ENCODE measurements around the gene KAZN.

The KAZN gene

DNA sequence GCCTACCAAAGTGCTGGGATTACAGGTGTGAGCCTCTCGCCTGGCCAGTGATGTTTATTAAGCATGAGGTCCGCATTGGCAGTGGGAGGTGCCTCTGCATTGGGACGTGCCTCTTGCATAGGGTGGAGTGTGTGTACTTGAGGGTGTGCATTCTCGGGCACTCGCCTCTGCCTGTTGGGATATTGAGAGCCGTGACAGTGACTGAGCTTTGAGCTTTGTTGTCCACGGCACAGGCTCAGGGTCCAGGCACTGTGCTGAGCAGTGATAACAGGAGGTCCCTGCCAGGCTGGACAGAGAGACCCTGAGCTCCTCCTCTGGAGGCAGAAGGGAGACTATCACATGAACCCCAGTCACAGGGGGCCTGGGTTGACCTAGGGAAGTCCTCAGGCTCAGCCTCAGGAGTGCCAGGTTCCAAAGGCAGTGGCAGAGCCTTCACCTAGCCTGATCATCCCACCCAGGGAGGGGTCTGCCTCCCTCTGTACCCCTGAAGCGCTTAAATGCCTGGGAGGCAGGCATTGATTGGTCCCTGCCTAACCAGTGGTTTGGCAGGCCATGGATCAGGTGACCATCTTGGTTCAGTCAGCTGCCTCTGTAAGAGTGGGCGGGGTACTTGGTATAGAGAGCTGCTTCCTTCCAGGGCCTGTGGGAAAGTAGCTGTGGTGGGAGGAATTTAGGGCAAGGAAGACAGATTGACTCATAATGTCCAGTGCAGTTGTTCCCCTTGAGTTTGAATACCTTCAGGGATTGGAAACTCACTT, 341.2 kb downstream of the KAZN start:
- H3K9me3 ChIP-seq (ENCODE audit: control insufficient read depth, insufficient read depth, low read depth, low read length) = no peaks in the 10 kb centered on the region
- H3K27ac ChIP-seq (ENCODE audit: low read depth, low read length) = no peak overlapping the region
- no peak overlapping the region for H3K9ac ChIP-seq (ENCODE audit: low read length)
- H3K27me3 ChIP-seq (ENCODE audit: control insufficient read depth, insufficient read depth, low read length) = no peaks in the 10 kb centered on the region
- no peaks in the 10 kb centered on the region for H3K36me3 ChIP-seq (ENCODE audit: control insufficient read depth, insufficient read depth, low read length)
- H3K4me3 ChIP-seq (ENCODE audit: low read depth, low read length) = no peak overlapping the region
- H3K4me1 ChIP-seq (ENCODE audit: control insufficient read depth, insufficient read depth, low read length) = peaks cover 37% of the 10 kb centered on the region

DNA sequence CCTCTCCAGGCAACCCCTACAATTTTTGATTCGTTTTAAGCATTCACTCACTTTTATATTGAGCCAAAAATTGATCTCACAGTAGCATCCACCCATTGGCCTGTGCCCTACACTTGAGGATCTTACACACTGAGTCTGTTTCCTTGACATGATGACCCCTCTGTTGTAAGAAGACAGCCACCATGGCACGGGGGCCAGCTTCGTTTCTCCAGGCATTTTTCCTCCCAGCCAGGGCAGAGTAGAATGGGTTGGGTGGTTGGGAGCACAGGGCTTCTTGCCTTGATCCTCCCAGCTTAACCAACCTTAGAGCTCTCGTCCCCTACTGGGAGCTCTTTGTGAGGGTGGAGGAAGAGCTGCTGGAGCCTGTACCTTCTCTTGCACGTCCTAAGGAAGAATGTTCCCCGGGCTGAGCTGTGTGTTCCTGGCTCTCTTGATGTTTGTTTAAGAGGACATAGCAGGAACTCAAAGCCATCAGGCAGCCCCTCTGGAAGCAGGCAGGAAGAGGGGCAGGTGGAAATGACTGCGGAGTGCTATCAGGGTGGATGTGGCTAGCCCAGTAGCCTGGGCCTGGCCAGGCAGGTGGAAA, 341.9 kb downstream of the KAZN start:
- Histone ChIP-seq H3K4me1 (ENCODE audit: control insufficient read depth, insufficient read depth, low read length) (peaks cover 43% of the 10 kb centered on the region), H3K9me3 (ENCODE audit: control insufficient read depth, insufficient read depth, low read depth, low read length) (no peaks in the 10 kb centered on the region), H3K27ac (ENCODE audit: low read depth, low read length) (no peak overlapping the region), H3K27me3 (ENCODE audit: control insufficient read depth, insufficient read depth, low read length) (no peaks in the 10 kb centered on the region), H3K36me3 (ENCODE audit: control insufficient read depth, insufficient read depth, low read length) (no peaks in the 10 kb centered on the region), H3K4me3 (ENCODE audit: low read depth, low read length) (no peak overlapping the region), H3K9ac (ENCODE audit: low read length) (no peak overlapping the region)

DNA sequence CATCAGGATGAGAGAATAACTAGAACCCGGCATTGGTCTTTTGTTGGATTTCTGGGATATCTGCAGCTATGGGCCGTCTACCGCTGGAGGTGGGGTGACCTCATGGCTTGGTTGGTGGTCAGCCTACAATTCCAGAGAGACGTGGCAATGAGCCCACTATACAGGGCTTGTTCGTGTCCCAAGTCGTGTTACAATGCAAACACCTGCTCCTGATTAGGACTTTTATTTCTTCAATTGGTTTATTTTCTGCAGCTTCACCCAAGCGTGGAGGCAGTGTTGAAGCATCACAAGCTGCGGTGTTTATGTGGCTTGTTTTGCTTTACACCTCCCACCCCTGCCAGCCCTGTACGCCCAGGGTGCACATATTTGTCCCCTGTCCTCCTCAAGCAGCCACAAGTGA, 343.4 kb downstream of the KAZN start:
- Histone ChIP-seq H3K9me3 (ENCODE audit: control insufficient read depth, insufficient read depth, low read depth, low read length) (no peaks in the 10 kb centered on the region), H3K27ac (ENCODE audit: low read depth, low read length) (no peak overlapping the region), H3K36me3 (ENCODE audit: control insufficient read depth, insufficient read depth, low read length) (no peaks in the 10 kb centered on the region), H3K4me3 (ENCODE audit: low read depth, low read length) (no peak overlapping the region), H3K4me1 (ENCODE audit: control insufficient read depth, insufficient read depth, low read length) (peaks cover 49% of the 10 kb centered on the region), H3K27me3 (ENCODE audit: control insufficient read depth, insufficient read depth, low read length) (no peaks in the 10 kb centered on the region), H3K9ac (ENCODE audit: low read length) (no peak overlapping the region)

DNA sequence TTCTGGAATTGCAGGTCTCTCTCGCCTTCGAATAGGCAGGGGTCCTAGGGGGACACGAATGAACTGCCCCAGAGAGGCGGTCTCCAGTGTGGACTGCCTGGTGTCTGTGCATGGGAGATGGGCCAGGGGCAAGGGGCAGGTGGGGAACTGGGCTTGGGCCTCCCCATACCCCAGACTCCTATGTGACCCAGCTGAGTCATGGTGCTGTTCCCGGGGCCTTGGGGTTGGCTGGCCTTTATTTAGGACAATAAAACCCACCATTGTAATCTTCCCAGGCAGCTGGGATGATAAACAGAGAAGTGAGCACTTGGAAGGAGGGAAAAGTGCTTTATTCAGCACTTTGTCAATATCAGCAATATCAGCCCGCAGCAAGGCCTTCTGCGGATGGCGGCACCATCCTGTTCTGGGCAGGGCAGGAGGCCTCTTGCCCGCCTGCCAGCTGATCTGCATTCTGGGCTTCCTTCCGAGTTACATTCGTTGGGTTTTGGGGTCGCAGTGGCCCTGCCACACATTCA, 346.0 kb downstream of the KAZN start:
- Histone ChIP-seq H3K27me3 (ENCODE audit: control insufficient read depth, insufficient read depth, low read length) (no peaks in the 10 kb centered on the region), H3K27ac (ENCODE audit: low read depth, low read length) (no peak overlapping the region), H3K36me3 (ENCODE audit: control insufficient read depth, insufficient read depth, low read length) (no peaks in the 10 kb centered on the region), H3K9me3 (ENCODE audit: control insufficient read depth, insufficient read depth, low read depth, low read length) (no peaks in the 10 kb centered on the region), H3K4me3 (ENCODE audit: low read depth, low read length) (no peak overlapping the region), H3K9ac (ENCODE audit: low read length) (no peak overlapping the region), H3K4me1 (ENCODE audit: control insufficient read depth, insufficient read depth, low read length) (peaks cover 51% of the 10 kb centered on the region)

DNA sequence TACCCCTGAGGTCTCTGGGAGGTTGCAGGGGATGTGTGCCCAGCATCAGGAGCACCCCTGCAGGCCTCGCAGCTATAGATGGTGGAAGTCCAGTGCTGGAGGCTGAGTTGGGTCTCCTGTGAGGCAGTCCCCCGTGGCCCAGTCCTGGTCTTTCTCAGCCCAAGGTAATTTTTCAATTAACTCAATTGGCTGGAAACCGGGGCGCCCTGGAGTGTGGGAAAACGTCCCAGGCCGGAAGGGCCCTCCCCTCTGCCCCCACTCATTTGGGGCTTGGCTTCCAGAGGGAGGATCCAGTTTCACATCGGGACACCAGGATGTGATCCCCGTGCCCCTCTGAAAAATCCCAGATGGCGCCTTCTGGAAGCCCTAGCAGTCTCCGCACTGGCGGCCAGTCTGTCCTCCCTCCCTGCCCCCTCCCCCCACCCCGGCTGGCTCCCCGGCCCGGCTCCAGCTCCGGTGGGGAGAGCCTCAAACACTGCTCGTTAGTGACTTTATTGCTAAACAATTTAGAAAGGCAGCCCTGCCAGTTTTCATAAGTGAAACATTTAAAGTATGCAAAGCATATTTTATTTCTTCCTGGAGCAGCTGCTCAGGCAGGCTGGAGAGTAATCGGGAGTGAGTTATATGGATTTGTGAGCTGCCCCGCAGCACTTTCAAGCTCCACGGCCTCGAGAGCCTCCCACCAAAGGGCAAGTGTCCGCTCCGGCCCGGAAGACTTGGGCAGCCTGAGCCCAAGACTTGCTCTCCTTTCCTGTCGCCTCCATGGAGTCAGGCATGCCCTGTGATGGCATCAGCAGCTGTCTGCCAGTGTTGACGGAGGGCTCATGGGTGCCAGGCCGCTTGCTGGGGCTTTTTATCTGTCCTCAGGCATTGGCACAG, 346.9 kb downstream of the KAZN start:
- no peak overlapping the region for H3K27ac ChIP-seq (ENCODE audit: low read depth, low read length)
- H3K36me3 ChIP-seq (ENCODE audit: control insufficient read depth, insufficient read depth, low read length) = no peaks in the 10 kb centered on the region
- no peaks in the 10 kb centered on the region for H3K9me3 ChIP-seq (ENCODE audit: control insufficient read depth, insufficient read depth, low read depth, low read length)
- H3K27me3 ChIP-seq (ENCODE audit: control insufficient read depth, insufficient read depth, low read length) = no peaks in the 10 kb centered on the region
- H3K9ac ChIP-seq (ENCODE audit: low read length) = no peak overlapping the region
- H3K4me3 ChIP-seq (ENCODE audit: low read depth, low read length) = no peak overlapping the region
- H3K4me1 ChIP-seq (ENCODE audit: control insufficient read depth, insufficient read depth, low read length) = peaks cover 52% of the 10 kb centered on the region

DNA sequence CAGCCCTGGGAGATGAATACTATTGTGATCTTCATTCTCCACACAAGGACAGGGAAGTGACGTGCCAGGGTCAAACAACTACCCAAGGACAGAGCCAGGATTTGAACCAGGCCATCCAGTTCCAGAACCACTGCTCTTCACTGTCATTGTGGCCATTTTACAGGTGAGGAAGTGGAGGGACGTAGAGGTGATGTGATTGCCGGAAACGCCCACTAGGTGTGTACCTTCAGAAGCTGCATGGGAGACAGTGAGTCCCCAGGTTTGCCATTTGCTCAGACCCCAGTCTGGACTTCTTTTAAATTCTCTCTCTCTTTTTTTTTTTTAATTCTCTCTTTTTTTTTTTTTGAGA, 347.5 kb downstream of the KAZN start:
- Histone ChIP-seq H3K36me3 (ENCODE audit: control insufficient read depth, insufficient read depth, low read length) (no peaks in the 10 kb centered on the region), H3K27me3 (ENCODE audit: control insufficient read depth, insufficient read depth, low read length) (no peaks in the 10 kb centered on the region), H3K4me3 (ENCODE audit: low read depth, low read length) (no peak overlapping the region), H3K4me1 (ENCODE audit: control insufficient read depth, insufficient read depth, low read length) (peaks cover 54% of the 10 kb centered on the region), H3K9ac (ENCODE audit: low read length) (no peak overlapping the region), H3K27ac (ENCODE audit: low read depth, low read length) (no peak overlapping the region), H3K9me3 (ENCODE audit: control insufficient read depth, insufficient read depth, low read depth, low read length) (no peaks in the 10 kb centered on the region)

DNA sequence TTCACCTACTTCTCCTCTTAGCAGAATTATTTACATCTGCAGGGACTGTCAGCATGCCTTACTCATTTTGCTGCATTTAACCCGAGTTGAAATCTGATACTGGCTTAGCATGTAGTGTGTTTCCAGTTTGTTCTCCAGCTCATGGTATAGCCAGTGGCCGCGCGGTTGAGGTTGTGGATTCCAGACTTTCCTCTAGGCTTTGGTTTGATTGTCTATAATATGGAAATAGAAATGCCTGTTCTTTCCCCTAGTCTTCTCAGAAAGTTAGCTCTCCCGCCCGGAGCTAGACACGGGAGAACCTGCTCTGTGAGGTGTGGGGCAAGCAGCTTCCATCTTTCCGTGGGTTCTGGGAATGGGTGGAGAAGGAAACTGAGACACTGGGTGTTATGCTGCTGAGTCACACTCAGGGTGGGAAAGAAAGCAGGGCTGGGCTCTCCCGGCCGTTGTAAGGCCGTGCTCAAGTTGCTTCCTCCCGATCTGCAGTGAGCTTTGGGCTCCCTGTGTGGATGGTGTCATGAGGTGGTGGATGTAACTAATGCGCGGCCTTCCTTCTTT, 348.3 kb downstream of the KAZN start:
- no peak overlapping the region for H3K27ac ChIP-seq (ENCODE audit: low read depth, low read length)
- peaks cover 54% of the 10 kb centered on the region for H3K4me1 ChIP-seq (ENCODE audit: control insufficient read depth, insufficient read depth, low read length)
- no peak overlapping the region for H3K9ac ChIP-seq (ENCODE audit: low read length)
- H3K27me3 ChIP-seq (ENCODE audit: control insufficient read depth, insufficient read depth, low read length) = no peaks in the 10 kb centered on the region
- no peaks in the 10 kb centered on the region for H3K9me3 ChIP-seq (ENCODE audit: control insufficient read depth, insufficient read depth, low read depth, low read length)
- no peak overlapping the region for H3K4me3 ChIP-seq (ENCODE audit: low read depth, low read length)
- no peaks in the 10 kb centered on the region for H3K36me3 ChIP-seq (ENCODE audit: control insufficient read depth, insufficient read depth, low read length)

DNA sequence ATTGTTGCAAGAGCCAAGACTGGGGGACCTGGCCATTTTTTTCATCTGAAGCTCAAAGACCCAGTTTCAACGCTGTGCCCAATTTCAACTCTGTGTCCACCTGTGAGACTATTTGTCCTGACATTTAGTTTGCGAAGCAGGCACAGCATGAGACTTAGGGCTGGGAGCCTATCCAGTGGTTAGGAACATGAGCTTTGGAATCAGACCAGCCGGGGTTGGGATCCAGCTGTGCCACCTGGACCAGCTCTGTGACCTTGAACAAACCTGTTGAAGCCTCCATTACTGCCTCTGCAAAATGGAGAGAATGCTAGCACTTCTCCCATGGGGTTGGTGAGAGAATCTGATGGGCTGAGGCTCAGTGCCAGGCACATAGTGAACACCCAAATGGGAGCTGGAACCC, 348.9 kb downstream of the KAZN start:
- Histone ChIP-seq H3K27ac (ENCODE audit: low read depth, low read length) (no peak overlapping the region), H3K9me3 (ENCODE audit: control insufficient read depth, insufficient read depth, low read depth, low read length) (no peaks in the 10 kb centered on the region), H3K9ac (ENCODE audit: low read length) (no peak overlapping the region), H3K4me3 (ENCODE audit: low read depth, low read length) (no peak overlapping the region), H3K36me3 (ENCODE audit: control insufficient read depth, insufficient read depth, low read length) (no peaks in the 10 kb centered on the region), H3K4me1 (ENCODE audit: control insufficient read depth, insufficient read depth, low read length) (peaks cover 54% of the 10 kb centered on the region), H3K27me3 (ENCODE audit: control insufficient read depth, insufficient read depth, low read length) (no peaks in the 10 kb centered on the region)

DNA sequence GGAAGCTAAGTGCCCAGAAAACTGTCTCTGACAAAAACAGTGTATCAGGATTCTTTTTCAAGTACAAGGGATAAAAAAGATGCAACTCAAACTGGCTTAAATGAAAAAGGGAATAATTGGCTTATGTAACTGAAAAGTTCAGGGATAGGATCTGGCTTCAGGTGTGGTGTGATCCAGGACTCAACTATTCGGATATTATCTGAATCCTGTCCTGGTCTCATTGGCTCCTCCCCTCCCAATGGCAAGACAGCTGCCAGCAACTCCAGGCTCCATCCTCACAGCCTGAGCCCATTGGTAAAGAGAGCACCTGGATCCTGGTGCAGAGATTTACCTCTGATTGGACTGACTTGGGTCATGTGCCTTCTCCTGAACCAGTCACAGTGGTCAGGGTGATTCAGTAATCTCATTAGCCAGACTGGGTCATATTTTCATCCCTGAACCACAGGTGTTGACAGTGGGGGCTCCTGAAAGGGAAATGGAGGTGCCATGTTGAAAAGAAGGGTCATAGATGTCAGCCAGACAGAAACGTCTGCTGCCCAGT, 349.7 kb downstream of the KAZN start:
- Histone ChIP-seq H3K27me3 (ENCODE audit: control insufficient read depth, insufficient read depth, low read length) (no peaks in the 10 kb centered on the region), H3K9ac (ENCODE audit: low read length) (no peak overlapping the region), H3K36me3 (ENCODE audit: control insufficient read depth, insufficient read depth, low read length) (no peaks in the 10 kb centered on the region), H3K27ac (ENCODE audit: low read depth, low read length) (no peak overlapping the region), H3K9me3 (ENCODE audit: control insufficient read depth, insufficient read depth, low read depth, low read length) (peaks cover 4% of the 10 kb centered on the region), H3K4me3 (ENCODE audit: low read depth, low read length) (no peak overlapping the region), H3K4me1 (ENCODE audit: control insufficient read depth, insufficient read depth, low read length) (peaks cover 46% of the 10 kb centered on the region)

DNA sequence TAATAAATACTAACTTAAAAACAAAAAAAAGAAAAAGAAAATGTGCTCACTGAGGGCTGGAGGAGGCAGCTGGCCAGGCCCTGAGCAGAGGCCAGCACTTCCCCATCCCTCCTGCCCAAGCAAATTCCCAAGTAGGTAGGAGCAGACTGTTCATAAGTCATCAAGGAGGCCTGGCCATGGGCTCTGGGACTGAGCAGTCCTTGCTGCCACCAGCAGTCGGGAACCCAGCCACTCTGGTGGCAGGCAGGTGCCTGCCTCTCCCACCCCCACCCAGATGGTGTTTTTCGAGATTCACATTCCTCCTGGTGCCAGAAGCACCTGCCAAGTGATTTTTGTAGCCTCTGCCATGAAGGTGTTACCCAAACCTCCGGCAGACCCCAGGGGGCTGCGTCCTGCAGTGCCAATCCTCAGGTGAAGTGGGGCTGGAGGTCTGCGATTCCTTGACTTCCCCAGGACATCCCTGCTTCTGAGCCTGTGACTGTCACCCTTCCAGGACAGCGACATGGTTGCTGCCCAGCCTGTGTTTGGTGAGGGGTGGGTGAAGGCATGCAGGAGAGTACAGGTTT, 350.9 kb downstream of the KAZN start:
- H3K9ac ChIP-seq (ENCODE audit: low read length) = no peak overlapping the region
- no peaks in the 10 kb centered on the region for H3K27me3 ChIP-seq (ENCODE audit: control insufficient read depth, insufficient read depth, low read length)
- H3K4me1 ChIP-seq (ENCODE audit: control insufficient read depth, insufficient read depth, low read length) = peaks cover 41% of the 10 kb centered on the region
- no peak overlapping the region for H3K4me3 ChIP-seq (ENCODE audit: low read depth, low read length)
- no peaks in the 10 kb centered on the region for H3K36me3 ChIP-seq (ENCODE audit: control insufficient read depth, insufficient read depth, low read length)
- no peak overlapping the region for H3K27ac ChIP-seq (ENCODE audit: low read depth, low read length)
- peaks cover 10% of the 10 kb centered on the region for H3K9me3 ChIP-seq (ENCODE audit: control insufficient read depth, insufficient read depth, low read depth, low read length)
